Measurements from ENCODE around the gene DNAJA1.

The DNAJA1 gene

GRCh38 chr9:33042473-33042872 lies 17.4 kb downstream of the DNAJA1 start:
- peaks cover 19% of the 10 kb centered on the region for H3K4me1 Mint-ChIP-seq
- H3K36me3 Mint-ChIP-seq (ENCODE audit: low read depth): peaks cover 31% of the 10 kb centered on the region
- H3K27me3 Mint-ChIP-seq (ENCODE audit: low read depth, poor library complexity): peaks cover 3% of the 10 kb centered on the region
- no peak for DNase-seq
- no peak overlapping the region for H3K4me3 Mint-ChIP-seq
- H3K27ac Mint-ChIP-seq: no peak overlapping the region
- TF ChIP-seq CTCF (IDR thresholded peaks at IDR 0.05): no peak
- H3K9me3 Mint-ChIP-seq: no peaks in the 10 kb centered on the region

- H3K4me3 Mint-ChIP-seq: peak overlapping the region; percentile 86
- DNase-seq: no peak
- H3K9me3 Mint-ChIP-seq: no peaks in the 10 kb centered on the region
- H3K27me3 Mint-ChIP-seq (ENCODE audit: low read depth, poor library complexity): peaks cover 3% of the 10 kb centered on the region
- TF ChIP-seq CTCF (IDR thresholded peaks at IDR 0.05): no peak
- H3K36me3 Mint-ChIP-seq (ENCODE audit: low read depth): peaks cover 30% of the 10 kb centered on the region
- H3K4me1 Mint-ChIP-seq: peaks cover 19% of the 10 kb centered on the region
- peak overlapping the region; percentile 29 for H3K27ac Mint-ChIP-seq
These were observed 18.6 kb downstream of the DNAJA1 start for GRCh38 chr9:33043671-33044070.

- Mint-ChIP-seq H3K9me3 (no peaks in the 10 kb centered on the region), H3K36me3 (ENCODE audit: low read depth) (peaks cover 30% of the 10 kb centered on the region), H3K27ac (peak overlapping the region; percentile 96), H3K4me1 (peaks cover 19% of the 10 kb centered on the region), H3K27me3 (ENCODE audit: low read depth, poor library complexity) (peaks cover 3% of the 10 kb centered on the region), H3K4me3 (peak overlapping the region; percentile 86)
- DNase-seq: peak; percentile 84
- no peak for TF ChIP-seq CTCF (IDR thresholded peaks at IDR 0.05)
These were observed 19.1 kb downstream of the DNAJA1 start for GRCh38 chr9:33044162-33044673.

- Mint-ChIP-seq H3K27me3 (ENCODE audit: low read depth, poor library complexity) (peaks cover 3% of the 10 kb centered on the region), H3K27ac (peak overlapping the region; percentile 96)
These were observed 19.7 kb downstream of the DNAJA1 start for GRCh38 chr9:33044677-33045282.

GRCh38 chr9:33046061-33046460 lies 21.0 kb downstream of the DNAJA1 start:
- no peak overlapping the region for H3K27ac Mint-ChIP-seq
- H3K36me3 Mint-ChIP-seq (ENCODE audit: low read depth): peaks cover 42% of the 10 kb centered on the region
- no peak for DNase-seq
- TF ChIP-seq CTCF (IDR thresholded peaks at IDR 0.05): no peak
- H3K27me3 Mint-ChIP-seq (ENCODE audit: low read depth, poor library complexity): peaks cover 3% of the 10 kb centered on the region
- no peaks in the 10 kb centered on the region for H3K9me3 Mint-ChIP-seq
- H3K4me1 Mint-ChIP-seq: peaks cover 19% of the 10 kb centered on the region
- no peak overlapping the region for H3K4me3 Mint-ChIP-seq

More at GRCh38 chr9:33044677-33045282, 19.7 kb downstream of the DNAJA1 start:
- TF ChIP-seq CTCF (IDR thresholded peaks at IDR 0.05): no peak
- H3K4me1 Mint-ChIP-seq: peaks cover 19% of the 10 kb centered on the region
- peaks cover 36% of the 10 kb centered on the region for H3K36me3 Mint-ChIP-seq (ENCODE audit: low read depth)
- H3K4me3 Mint-ChIP-seq: peak overlapping the region; percentile 86
- H3K9me3 Mint-ChIP-seq: no peaks in the 10 kb centered on the region
- peak; percentile 19 for DNase-seq

GRCh38 chr9:33048054-33048465 lies 23.0 kb downstream of the DNAJA1 start:
- H3K9me3 Mint-ChIP-seq: no peaks in the 10 kb centered on the region

More at GRCh38 chr9:33048054-33048465, 23.0 kb downstream of the DNAJA1 start:
- Mint-ChIP-seq H3K27ac (no peak overlapping the region), H3K36me3 (ENCODE audit: low read depth) (peaks cover 48% of the 10 kb centered on the region), H3K27me3 (ENCODE audit: low read depth, poor library complexity) (no peaks in the 10 kb centered on the region), H3K4me3 (no peak overlapping the region), H3K4me1 (peaks cover 19% of the 10 kb centered on the region)
- DNase-seq: no peak
- TF ChIP-seq CTCF (IDR thresholded peaks at IDR 0.05): no peak

Measured in nephron progenitor cell (in vitro differentiated cells).